ENCODE measurements around the gene UGT2B7. TPM values are rescaled to one million over a fixed set of nuclear protein-coding genes. Genes with fewer than 3 reads are reported as not detected.
"Not testable (repeated sequence)": the region's sequence is repeated elsewhere in the genome, so short reads cannot be mapped to it uniquely, and the experiment has no call there.

UGT2B7 gene
- not detected for total RNA-seq
- not detected for polyA plus RNA-seq
- total RNA-seq, result not detected

GRCh38 chr4:69096111-69096656 is at the start of gene UGT2B7:
UGT2B7 (plus strand) TSS chr4:69096474; CDS start chr4:69096521, 47 bp downstream.
- H3K9me3 Mint-ChIP-seq, result peaks cover 0 to 4% (median 0%) of the 10 kb centered on the region in 11 donors
- intact Hi-C loops (cut with micrococcal nuclease), result no loop called here

GRCh38 chr4:69049860-69050259 is 46.4 kb upstream of the UGT2B7 start:
- ChIA-PET POLR2A (no interaction called here), CTCF (no interaction called here)
- H3K36me3 ChIP-seq (ENCODE audit: control insufficient read depth in 2 of 3, insufficient read depth in 3 of 3, low read length in 3 of 3), result no peaks in the 10 kb centered on the region
- no peak for DNase-seq
- no peaks in the 10 kb centered on the region for H3K27me3 ChIP-seq (ENCODE audit: control insufficient read depth in 2 of 2, insufficient read depth in 2 of 2, low read length in 2 of 2)
- H3K27me3 Mint-ChIP-seq, result no peaks in the 10 kb centered on the region
- H3K36me3 Mint-ChIP-seq, result no peaks in the 10 kb centered on the region
- H3K9me3 ChIP-seq (ENCODE audit: control insufficient read depth in 2 of 3, low read length in 3 of 3), result no peaks in the 10 kb centered on the region
- no peak overlapping the region for H3K27ac ChIP-seq (ENCODE audit: low read depth, low read length)
- H3K4me1 Mint-ChIP-seq, result no peaks in the 10 kb centered on the region
- no peak overlapping the region for H3K27ac Mint-ChIP-seq
- no peak overlapping the region for H3K4me3 Mint-ChIP-seq
- H3K9me3 Mint-ChIP-seq, result peaks cover 0 to 7% (median 0%) of the 10 kb centered on the region in 11 donors
- H3K4me1 ChIP-seq (ENCODE audit: control insufficient read depth in 2 of 2, insufficient read depth in 2 of 2, low read length in 2 of 2), result no peaks in the 10 kb centered on the region
- ATAC-seq, result no peak
- H3K4me3 ChIP-seq (ENCODE audit: low read length), result no peak overlapping the region
- intact Hi-C loops (cut with micrococcal nuclease), result no loop called here

More at GRCh38 chr4:69096111-69096656, at the start of gene UGT2B7:
- DNase-seq (no peak), ATAC-seq (no peak)
- no peaks in the 10 kb centered on the region for H3K4me1 Mint-ChIP-seq
- no peak within 1 kb of the TSS for H3K4me3 Mint-ChIP-seq
- H3K27me3 ChIP-seq (ENCODE audit: control insufficient read depth in 2 of 2, insufficient read depth in 2 of 2, low read length in 2 of 2), result no peaks in the 10 kb centered on the region
- H3K4me3 ChIP-seq (ENCODE audit: low read length), result no peak within 1 kb of the TSS
- no peaks in the 10 kb centered on the region for H3K36me3 ChIP-seq (ENCODE audit: control insufficient read depth in 2 of 3, insufficient read depth in 3 of 3, low read length in 3 of 3)
- POLR2A ChIA-PET, result no interaction called here
- no peaks in the 10 kb centered on the region for H3K4me1 ChIP-seq (ENCODE audit: control insufficient read depth in 2 of 2, insufficient read depth in 2 of 2, low read length in 2 of 2)
- no peaks in the 10 kb centered on the region for H3K9me3 ChIP-seq (ENCODE audit: control insufficient read depth in 2 of 3, low read length in 3 of 3)
- H3K36me3 Mint-ChIP-seq, result no peaks in the 10 kb centered on the region
- CTCF ChIA-PET, result no interaction called here
- no peaks in the 10 kb centered on the region for H3K27me3 Mint-ChIP-seq
- H3K27ac Mint-ChIP-seq, result no peak within 1 kb of the TSS
- H3K27ac ChIP-seq (ENCODE audit: low read depth, low read length), result no peak within 1 kb of the TSS

- H3K9me3 Mint-ChIP-seq; CTCF ChIA-PET; POLR2A ChIA-PET; DNase-seq; intact Hi-C loops (cut with micrococcal nuclease); H3K36me3 Mint-ChIP-seq; H3K36me3 ChIP-seq (ENCODE audit: control insufficient read depth in 2 of 3, insufficient read depth in 3 of 3, low read length in 3 of 3); H3K27me3 ChIP-seq (ENCODE audit: control insufficient read depth in 2 of 2, insufficient read depth in 2 of 2, low read length in 2 of 2); H3K4me1 Mint-ChIP-seq; H3K27ac Mint-ChIP-seq; H3K27ac ChIP-seq (ENCODE audit: low read depth, low read length); H3K4me1 ChIP-seq (ENCODE audit: control insufficient read depth in 2 of 2, insufficient read depth in 2 of 2, low read length in 2 of 2); ATAC-seq; H3K4me3 Mint-ChIP-seq; H3K27me3 Mint-ChIP-seq; H3K4me3 ChIP-seq (ENCODE audit: low read length); H3K9me3 ChIP-seq (ENCODE audit: control insufficient read depth in 2 of 3, low read length in 3 of 3): not testable (repeated sequence)
Observed at GRCh38 chr4:69050853-69051575, 45.3 kb upstream of the UGT2B7 start.

- DNase-seq (no peak), ATAC-seq (no peak)
- Mint-ChIP-seq H3K36me3 (no peaks in the 10 kb centered on the region), H3K4me1 (no peaks in the 10 kb centered on the region), H3K9me3 (peaks cover 0 to 2% (median 0%) of the 10 kb centered on the region in 11 donors), H3K27ac (no peak overlapping the region), H3K27me3 (no peaks in the 10 kb centered on the region), H3K4me3 (no peak overlapping the region)
- no peaks in the 10 kb centered on the region for H3K9me3 ChIP-seq (ENCODE audit: control insufficient read depth in 2 of 3, low read length in 3 of 3)
- H3K36me3 ChIP-seq (ENCODE audit: control insufficient read depth in 2 of 3, insufficient read depth in 3 of 3, low read length in 3 of 3), result no peaks in the 10 kb centered on the region
- no peaks in the 10 kb centered on the region for H3K27me3 ChIP-seq (ENCODE audit: control insufficient read depth in 2 of 2, insufficient read depth in 2 of 2, low read length in 2 of 2)
- H3K27ac ChIP-seq (ENCODE audit: low read depth, low read length), result no peak overlapping the region
- H3K4me1 ChIP-seq (ENCODE audit: control insufficient read depth in 2 of 2, insufficient read depth in 2 of 2, low read length in 2 of 2), result no peaks in the 10 kb centered on the region
- intact Hi-C loops (cut with micrococcal nuclease), result no loop called here
- ChIA-PET POLR2A (no interaction called here), CTCF (no interaction called here)
- H3K4me3 ChIP-seq (ENCODE audit: low read length), result no peak overlapping the region
Observed at GRCh38 chr4:69051576-69051943, 44.7 kb upstream of the UGT2B7 start.

GRCh38 chr4:69053309-69053885 is 42.9 kb upstream of the UGT2B7 start:
- POLR2A ChIA-PET; H3K27me3 Mint-ChIP-seq; H3K27ac Mint-ChIP-seq; DNase-seq; H3K9me3 Mint-ChIP-seq; H3K36me3 Mint-ChIP-seq; H3K4me1 Mint-ChIP-seq; H3K9me3 ChIP-seq (ENCODE audit: control insufficient read depth in 2 of 3, low read length in 3 of 3); H3K27ac ChIP-seq (ENCODE audit: low read depth, low read length); H3K27me3 ChIP-seq (ENCODE audit: control insufficient read depth in 2 of 2, insufficient read depth in 2 of 2, low read length in 2 of 2); H3K4me1 ChIP-seq (ENCODE audit: control insufficient read depth in 2 of 2, insufficient read depth in 2 of 2, low read length in 2 of 2); CTCF ChIA-PET; H3K4me3 Mint-ChIP-seq; H3K36me3 ChIP-seq (ENCODE audit: control insufficient read depth in 2 of 3, insufficient read depth in 3 of 3, low read length in 3 of 3); ATAC-seq; intact Hi-C loops (cut with micrococcal nuclease); H3K4me3 ChIP-seq (ENCODE audit: low read length): not testable (repeated sequence)

GRCh38 chr4:69054033-69054432 is 42.2 kb upstream of the UGT2B7 start:
- H3K4me3 ChIP-seq (ENCODE audit: low read length); POLR2A ChIA-PET; H3K4me1 ChIP-seq (ENCODE audit: control insufficient read depth in 2 of 2, insufficient read depth in 2 of 2, low read length in 2 of 2); H3K27ac Mint-ChIP-seq; H3K9me3 Mint-ChIP-seq; H3K9me3 ChIP-seq (ENCODE audit: control insufficient read depth in 2 of 3, low read length in 3 of 3); H3K36me3 Mint-ChIP-seq; DNase-seq; H3K4me3 Mint-ChIP-seq; CTCF ChIA-PET; H3K27me3 ChIP-seq (ENCODE audit: control insufficient read depth in 2 of 2, insufficient read depth in 2 of 2, low read length in 2 of 2); intact Hi-C loops (cut with micrococcal nuclease); ATAC-seq; H3K27ac ChIP-seq (ENCODE audit: low read depth, low read length); H3K4me1 Mint-ChIP-seq; H3K27me3 Mint-ChIP-seq; H3K36me3 ChIP-seq (ENCODE audit: control insufficient read depth in 2 of 3, insufficient read depth in 3 of 3, low read length in 3 of 3): not testable (repeated sequence)

Measured in naive thymus-derived CD4-positive, alpha-beta T cell (primary cell).